Measurements from ENCODE around the gene THUMPD2.
A peak's percentile ranks its signal among the peaks of the same experiment; 100 is the strongest.
"Not testable (repeated sequence)": the region's sequence is repeated elsewhere in the genome, so short reads cannot be mapped to it uniquely, and the experiment has no call there.

THUMPD2 gene

GRCh38 chr2:39778775-39779340 is at the start of gene THUMPD2:
Gene THUMPD2, minus strand, starts transcription at chr2:39779258. Its CDS starts 19 bp downstream, at chr2:39779239.
- DNase-seq = peak; percentile 76

DNA sequence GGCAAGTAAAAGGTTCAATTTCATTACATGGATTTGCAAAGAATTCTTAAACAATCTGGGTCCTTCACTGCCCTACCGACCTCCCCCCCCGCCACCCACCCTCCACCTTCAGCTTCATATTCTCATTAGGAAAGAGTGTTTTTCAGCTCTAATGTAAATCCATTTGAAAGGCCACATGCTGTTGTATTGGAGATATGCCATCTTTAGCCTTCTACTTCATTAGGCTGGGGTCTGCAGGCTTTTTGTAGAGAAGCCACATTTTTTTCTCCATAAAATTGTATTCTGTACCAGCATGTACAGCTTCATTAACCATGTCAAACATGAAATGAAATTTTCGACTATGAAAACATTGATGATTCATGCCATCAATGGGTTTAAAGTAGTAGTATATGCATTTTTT is 42.8 kb upstream of the THUMPD2 start:
- DNase-seq = no peak

- no peak for DNase-seq
Observed at GRCh38 chr2:39816845-39817244, 37.8 kb upstream of the THUMPD2 start.

GRCh38 chr2:39816428-39816827 is 37.4 kb upstream of the THUMPD2 start:
- DNase-seq = no peak

GRCh38 chr2:39805936-39806608 is 27.0 kb upstream of the THUMPD2 start:
- DNase-seq = no peak

DNA sequence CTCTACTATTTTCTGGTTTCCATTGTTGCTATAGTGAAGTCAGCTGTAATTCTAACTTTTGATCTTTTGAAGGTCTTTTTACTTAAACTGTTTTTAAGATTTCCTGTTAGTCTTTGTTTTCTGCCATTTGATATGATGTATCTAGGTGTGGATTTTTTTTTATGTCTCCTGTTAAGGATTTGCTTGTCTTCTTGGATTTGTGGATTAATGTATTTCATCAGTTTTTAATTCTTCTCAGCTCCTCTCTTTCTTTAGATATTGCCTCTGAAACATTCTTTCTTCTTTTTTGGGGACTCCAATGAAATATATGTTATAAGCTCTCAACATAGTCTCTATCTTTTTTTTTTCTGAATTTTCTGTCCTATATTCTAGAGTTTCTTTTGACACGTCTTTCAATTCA is 24.8 kb upstream of the THUMPD2 start:
- DNase-seq = no peak

DNA sequence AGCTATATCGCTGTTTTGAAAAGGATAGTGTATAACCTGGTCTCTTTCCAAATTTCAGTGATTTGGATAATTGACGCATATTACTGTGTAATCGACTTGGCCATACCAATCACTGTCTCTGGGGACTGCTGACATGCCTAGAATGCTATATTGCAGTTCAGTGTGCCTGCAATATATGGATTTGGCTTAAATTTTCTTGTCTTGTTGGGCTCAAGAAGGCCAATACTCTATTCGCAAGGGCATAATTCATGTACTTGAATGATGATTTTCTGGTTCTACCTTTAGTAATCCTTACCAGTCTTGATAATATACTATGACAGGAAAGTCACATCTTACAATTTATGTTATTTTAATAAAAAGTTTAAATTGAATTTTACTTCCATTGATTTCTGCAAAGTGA is 21.7 kb upstream of the THUMPD2 start:
- DNase-seq = no peak

- DNase-seq = no peak
Observed at GRCh38 chr2:39796134-39796533, 17.1 kb upstream of the THUMPD2 start.

GRCh38 chr2:39790216-39790818 is 11.3 kb upstream of the THUMPD2 start:
- not testable (repeated sequence) for DNase-seq

- no peak for DNase-seq
Observed at GRCh38 chr2:39787950-39788349, 8.9 kb upstream of the THUMPD2 start.

DNA sequence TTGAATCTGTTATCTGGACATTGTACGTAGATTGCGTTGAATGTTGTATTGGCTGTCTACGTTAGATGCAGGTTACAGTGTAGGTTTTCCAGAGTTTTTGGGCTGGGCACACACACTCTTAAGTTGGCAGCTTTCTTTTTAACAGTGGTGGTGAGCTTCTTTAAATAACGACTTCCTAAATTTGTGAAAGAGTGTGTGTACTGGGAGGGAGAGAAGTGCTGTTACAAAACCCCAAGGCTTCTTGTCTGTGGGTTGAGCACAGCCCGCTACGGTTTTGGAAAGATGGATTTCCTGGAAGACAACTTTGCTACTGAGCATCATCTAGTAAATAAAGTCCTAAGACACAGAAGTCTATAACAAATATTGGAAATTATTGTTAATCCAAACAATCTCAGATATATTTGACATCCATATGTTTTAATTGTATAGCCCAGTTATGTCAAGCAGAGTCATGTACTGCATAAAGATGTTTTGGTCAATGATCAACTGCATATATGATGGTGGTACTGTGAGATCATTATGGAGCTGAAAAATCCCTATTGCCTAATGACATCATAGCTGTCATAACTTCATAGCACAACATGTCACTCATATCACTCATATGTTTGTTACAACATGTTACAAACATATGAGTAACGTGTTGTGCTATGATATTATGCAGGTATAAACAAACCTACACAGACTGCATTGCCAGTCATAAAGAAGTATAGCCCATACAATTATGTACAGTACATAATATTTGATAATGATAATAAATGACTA is 7.9 kb upstream of the THUMPD2 start:
- DNase-seq = no peak

DNA sequence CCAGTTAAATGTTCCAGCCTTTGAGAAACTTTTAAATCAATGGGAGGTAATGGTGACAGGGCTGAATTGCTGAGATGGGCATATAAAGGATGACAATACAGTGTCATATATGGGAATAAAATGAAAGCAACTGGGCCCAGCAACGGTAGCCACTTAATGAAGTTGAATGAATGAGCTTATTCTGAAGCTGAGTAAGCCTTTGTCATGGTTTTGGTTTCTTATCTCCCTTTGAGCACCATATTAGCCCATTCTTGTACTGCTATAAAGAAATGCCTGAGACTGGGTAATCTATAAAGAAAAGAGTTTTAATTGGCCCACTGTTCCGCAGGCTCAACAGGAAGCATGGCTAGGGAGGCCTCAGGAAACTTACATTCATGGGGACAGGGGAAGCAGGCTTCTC is 3.5 kb upstream of the THUMPD2 start:
- no peak for DNase-seq

GRCh38 chr2:39781697-39782096 is 2.6 kb upstream of the THUMPD2 start:
- no peak for DNase-seq

- no peak for DNase-seq
Observed at GRCh38 chr2:39780825-39781600, 2.0 kb upstream of the THUMPD2 start.

GRCh38 chr2:39779927-39780326 is 869 bp upstream of the THUMPD2 start:
- no peak for DNase-seq

DNA sequence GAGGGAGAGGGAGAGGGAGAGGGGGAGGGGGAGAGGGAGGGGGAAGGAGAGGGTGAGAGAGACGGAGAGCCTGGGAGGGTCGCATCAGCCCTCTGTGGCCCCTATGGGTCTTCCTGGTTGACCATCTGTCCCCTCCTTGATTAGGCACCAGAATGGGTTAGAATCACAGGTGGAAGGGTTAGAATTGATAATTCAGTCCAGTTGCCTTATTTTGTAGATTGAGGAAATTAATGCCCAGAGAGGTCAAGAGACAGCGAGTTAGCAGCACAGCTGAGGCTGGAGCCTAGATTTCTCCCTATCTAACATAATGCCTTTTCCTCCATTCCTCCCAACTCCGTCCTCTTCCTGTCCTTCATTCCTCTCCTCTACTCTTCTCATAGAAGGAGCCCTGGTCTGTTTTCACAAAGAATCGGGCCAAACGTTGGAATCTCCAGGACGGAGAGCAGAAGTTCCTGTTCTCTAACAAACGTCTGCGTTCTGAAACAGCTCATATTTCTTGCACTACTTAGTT is 338 bp upstream of the THUMPD2 start:
- DNase-seq = no peak

DNA sequence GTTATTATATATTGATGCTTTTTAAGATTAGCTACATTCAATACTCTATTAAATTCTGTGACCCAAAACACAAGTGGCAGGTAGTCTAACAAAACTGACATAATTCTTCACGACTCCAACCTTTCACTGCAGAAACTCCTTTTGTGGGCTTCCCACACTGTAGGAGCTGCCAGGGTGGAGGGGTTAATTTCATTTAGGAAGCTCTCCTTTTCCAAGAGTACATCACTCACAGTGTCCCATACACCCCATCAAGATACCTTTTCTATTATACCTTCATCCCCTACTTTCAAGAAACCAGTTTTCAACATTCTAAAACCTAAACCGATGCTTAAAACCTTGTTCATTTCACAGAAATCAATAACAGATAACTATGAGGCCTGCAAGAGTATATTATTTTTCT is 825 bp downstream of the THUMPD2 start:
- DNase-seq = no peak

DNA sequence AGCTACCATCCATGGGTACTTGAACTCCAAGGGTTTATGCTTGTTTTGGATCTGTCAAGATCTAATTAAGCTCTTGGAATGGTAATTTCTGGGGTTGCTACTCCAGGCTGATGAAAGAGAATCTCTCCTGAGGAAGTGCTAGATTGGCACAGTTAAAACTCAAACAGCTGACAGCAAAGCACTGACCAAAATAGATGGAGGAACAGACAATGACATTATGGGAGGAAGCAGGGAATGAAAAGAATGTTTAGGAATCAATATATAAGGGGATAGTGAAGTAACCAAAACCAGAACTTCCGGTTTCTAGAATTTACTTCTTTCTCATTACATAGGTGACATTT is 6.3 kb downstream of the THUMPD2 start:
- no peak for DNase-seq

- no peak for DNase-seq
Observed at GRCh38 chr2:39772086-39772811, 6.8 kb downstream of the THUMPD2 start.

DNA sequence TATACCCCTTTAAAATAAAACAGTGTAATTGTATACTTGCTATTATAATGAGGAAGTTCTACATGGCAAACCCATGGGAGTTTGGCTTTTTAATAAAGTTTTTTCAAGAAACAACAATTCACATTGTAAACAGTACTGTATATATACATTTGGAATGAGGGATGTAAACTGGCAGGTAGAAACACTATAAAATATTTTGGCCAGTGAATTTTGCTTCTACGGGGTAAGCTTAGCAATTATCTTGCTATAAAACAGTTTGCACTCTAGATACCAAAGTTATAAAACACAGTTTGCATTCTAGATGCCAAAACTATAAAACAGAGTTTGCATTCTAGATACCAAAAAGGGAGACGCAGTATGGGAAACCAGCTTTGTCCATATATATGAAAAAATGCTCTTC is 16.6 kb downstream of the THUMPD2 start:
- no peak for DNase-seq

DNA sequence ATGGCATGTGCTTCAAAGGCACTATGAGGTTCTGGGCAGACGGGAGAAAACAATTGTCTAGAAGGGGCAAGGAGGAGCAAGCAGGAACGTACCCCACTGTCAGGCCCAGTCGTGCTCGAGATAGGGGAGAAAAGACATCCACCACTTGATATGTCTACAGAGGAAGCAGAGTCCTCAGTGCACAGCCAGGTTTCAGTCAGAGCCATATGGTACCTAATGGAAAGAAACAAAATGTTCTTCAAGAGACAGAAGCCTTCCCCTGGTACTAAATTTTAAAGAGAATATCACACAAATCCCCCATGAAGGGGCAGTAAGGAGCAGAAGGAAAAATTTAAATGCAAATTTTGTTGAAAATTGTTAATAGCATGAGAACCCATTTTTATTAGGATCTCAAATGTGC is 21.9 kb downstream of the THUMPD2 start:
- DNase-seq = no peak

DNA sequence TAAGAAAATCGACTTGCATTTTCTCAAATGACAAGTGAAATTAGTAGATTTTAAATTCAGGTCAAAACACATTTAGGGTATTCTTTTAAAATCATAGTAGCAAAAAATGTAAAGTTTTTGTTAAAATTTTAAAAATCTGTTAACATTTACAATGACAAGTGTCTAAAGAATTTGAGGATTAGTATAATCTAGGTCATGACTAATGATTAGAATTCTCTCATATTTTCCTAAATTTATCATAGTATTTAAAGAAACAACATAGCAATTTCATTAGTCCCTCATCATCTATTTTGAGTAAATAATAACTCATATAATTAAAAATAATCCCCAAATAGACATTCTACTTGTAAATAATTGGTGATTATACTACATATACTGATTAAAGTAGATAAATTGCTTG is 23.6 kb downstream of the THUMPD2 start:
- no peak for DNase-seq
